Suprapubic skin (tissue), 4 donors: ENCODE data around the gene SMLR1. TPM values are rescaled to one million over a fixed set of nuclear protein-coding genes. Genes with fewer than 3 reads are reported as not detected.

Experiments
- DNase-seq, 2 donors: peaks; one replicate each; pipeline ENCODE4 v3.0.0-alpha.2; 2019; ENCODE audit warnings: low spot score in 2 of 2
- H3K27ac ChIP-seq: fragments of 200-600 bp; sonication (generic); one replicate; pipeline ENCODE4 v1.5.1; 2019
- H3K27me3 ChIP-seq: fragments of 200-600 bp; sonication (generic); one replicate; pipeline ENCODE4 v1.5.1; 2019
- H3K36me3 ChIP-seq: fragments of 200-600 bp; sonication (generic); one replicate; pipeline ENCODE4 v1.5.1; 2019
- H3K4me1 ChIP-seq: fragments of 200-600 bp; sonication (generic); one replicate; pipeline ENCODE4 v1.5.1; 2019
- H3K4me3 ChIP-seq: fragments of 200-600 bp; sonication (generic); one replicate; pipeline ENCODE4 v1.5.1; 2019; ENCODE audit warnings: mild to moderate bottlenecking
- H3K9me3 ChIP-seq: fragments of 200-600 bp; sonication (generic); one replicate; pipeline ENCODE4 v1.5.1; 2019
- CTCF ChIP-seq, 2 donors: fragments of 200-600 bp in 1 of 2; fragments of 450-650 bp in 1 of 2; sonication (generic) in 1 of 2; IDR thresholded peaks; one replicate each; pipeline ENCODE4 v1.5.1; 2016 to 2019; ENCODE audit warnings: antibody characterized with exemption in 2 of 2, mild to moderate bottlenecking in 1 of 2, moderate library complexity in 1 of 2
- EP300 ChIP-seq: sonication (generic); formaldehyde crosslinking; IDR thresholded peaks from one replicate; pipeline ENCODE4 v1.6.1; 2017; ENCODE audit warnings: antibody characterized with exemption
- POLR2A ChIP-seq, 2 donors: fragments of 450-650 bp; IDR thresholded peaks; one replicate each; pipeline ENCODE4 v1.6.1; 2017; ENCODE audit warnings: antibody characterized with exemption in 2 of 2, mild to moderate bottlenecking in 2 of 2, moderate library complexity in 2 of 2
- POLR2AphosphoS5 ChIP-seq, 3 donors: sonication (generic); formaldehyde crosslinking; IDR thresholded peaks; one replicate each; pipeline ENCODE4 v1.6.1; 2017; ENCODE audit warnings: antibody characterized with exemption in 3 of 3
- WGBS: methylation state at CpG from one replicate; pipeline ENCODE4 v1.1.5; 2018; 5-methylcytosine and 5-hydroxymethylcytosine counted together
- total RNA-seq, 4 donors: library from RNA; depleted of rRNA; stranded (reverse); fragments of >200 nt; gene quantifications; one replicate each; pipeline ENCODE4 v1.1.0, GENCODE V29; 2016

SMLR1 gene
- total RNA-seq, 4 donors from 2014 or later = not detected

GRCh38 chr6:130783416-130784107, 43.6 kb upstream of the SMLR1 start:
- no peak for DNase-seq
- Histone ChIP-seq H3K36me3 (no peaks in the 10 kb centered on the region), H3K27me3 (no peaks in the 10 kb centered on the region), H3K4me1 (no peaks in the 10 kb centered on the region), H3K27ac (no peak overlapping the region), H3K4me3 (no peak overlapping the region), H3K9me3 (no peaks in the 10 kb centered on the region)
- 26% methylated on average over 2 of the region's 2 CpGs for WGBS
- TF ChIP-seq CTCF (IDR thresholded peaks at IDR 0.05) (no peak), POLR2A (IDR thresholded peaks at IDR 0.05) (no peak), POLR2AphosphoS5 (IDR thresholded peaks at IDR 0.05) (no peak), EP300 (no peak)

- Histone ChIP-seq H3K27me3 (no peaks in the 10 kb centered on the region), H3K36me3 (no peaks in the 10 kb centered on the region), H3K4me3 (no peak overlapping the region), H3K4me1 (no peaks in the 10 kb centered on the region), H3K9me3 (no peaks in the 10 kb centered on the region), H3K27ac (no peak overlapping the region)
- 64% methylated on average over 3 of the region's 3 CpGs for WGBS
- TF ChIP-seq POLR2A (IDR thresholded peaks at IDR 0.05) = no peak
- no peak for DNase-seq
Measured at GRCh38 chr6:130787726-130788500, 39.3 kb upstream of the SMLR1 start.

GRCh38 chr6:130788954-130789353, 38.3 kb upstream of the SMLR1 start:
- no peak overlapping the region for H3K4me3 ChIP-seq
- 73% methylated on average over 5 of the region's 5 CpGs for WGBS
- H3K27me3 ChIP-seq = no peaks in the 10 kb centered on the region
- no peaks in the 10 kb centered on the region for H3K4me1 ChIP-seq
- no peaks in the 10 kb centered on the region for H3K36me3 ChIP-seq
- no peak for DNase-seq
- no peak for TF ChIP-seq CTCF (IDR thresholded peaks at IDR 0.05)
- no peaks in the 10 kb centered on the region for H3K9me3 ChIP-seq
- no peak overlapping the region for H3K27ac ChIP-seq

- Histone ChIP-seq H3K27ac (no peak overlapping the region), H3K9me3 (no peaks in the 10 kb centered on the region), H3K27me3 (no peaks in the 10 kb centered on the region), H3K4me1 (peaks cover 5% of the 10 kb centered on the region), H3K4me3 (no peak overlapping the region), H3K36me3 (no peaks in the 10 kb centered on the region)
- 94% methylated on average over 1 of the region's 1 CpG for WGBS
- DNase-seq = no peak
- TF ChIP-seq EP300 = no peak
- no peak for TF ChIP-seq POLR2A (IDR thresholded peaks at IDR 0.05)
- TF ChIP-seq POLR2AphosphoS5 (IDR thresholded peaks at IDR 0.05) = no peak
- no peak for TF ChIP-seq CTCF (IDR thresholded peaks at IDR 0.05)
Measured at GRCh38 chr6:130794010-130794697, 33.1 kb upstream of the SMLR1 start.

GRCh38 chr6:130794738-130795137, 32.5 kb upstream of the SMLR1 start:
- DNase-seq = no peak
- H3K27ac ChIP-seq = no peak overlapping the region

More at GRCh38 chr6:130794738-130795137, 32.5 kb upstream of the SMLR1 start:
- no peak overlapping the region for H3K4me3 ChIP-seq
- H3K27me3 ChIP-seq = no peaks in the 10 kb centered on the region
- no peaks in the 10 kb centered on the region for H3K36me3 ChIP-seq
- H3K9me3 ChIP-seq = no peaks in the 10 kb centered on the region
- TF ChIP-seq POLR2AphosphoS5 (IDR thresholded peaks at IDR 0.05) = no peak
- no peak for TF ChIP-seq CTCF (IDR thresholded peaks at IDR 0.05)
- no peak for TF ChIP-seq POLR2A (IDR thresholded peaks at IDR 0.05)
- TF ChIP-seq EP300 = no peak
- WGBS = 28% methylated on average over 3 of the region's 3 CpGs
- H3K4me1 ChIP-seq = peaks cover 5% of the 10 kb centered on the region
